Endometrium (tissue), 2 donors: ENCODE measurements around the gene C10orf90.

Experiments used
- FAIRE-seq: peaks from 2 replicates; lab custom pipeline; 2012; peaks lifted over from hg19 to GRCh38; lab: Jason Lieb, UNC
- donor health status: control.
- donor health status: control.

C10orf90 gene

DNA sequence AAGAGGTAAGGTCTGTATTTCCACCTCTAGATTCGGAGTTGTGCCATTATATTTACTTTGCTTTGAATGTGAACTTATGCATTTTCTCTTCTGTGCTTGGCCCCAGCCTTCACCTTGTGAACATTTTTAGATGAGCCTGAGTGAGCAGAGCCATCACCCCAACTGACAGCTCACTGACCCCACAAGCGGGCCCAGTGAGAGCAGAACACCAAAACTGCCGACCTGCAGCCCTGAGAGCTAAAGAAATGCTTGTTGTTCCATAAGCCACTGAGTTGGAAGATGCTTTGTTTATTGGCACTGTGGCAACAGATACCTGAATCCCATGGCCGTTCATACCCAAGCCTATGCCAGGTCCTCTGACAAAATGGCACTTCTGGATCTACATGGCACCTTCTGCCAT lies 37.8 kb downstream of the C10orf90 start:
- FAIRE-seq: no peak

DNA sequence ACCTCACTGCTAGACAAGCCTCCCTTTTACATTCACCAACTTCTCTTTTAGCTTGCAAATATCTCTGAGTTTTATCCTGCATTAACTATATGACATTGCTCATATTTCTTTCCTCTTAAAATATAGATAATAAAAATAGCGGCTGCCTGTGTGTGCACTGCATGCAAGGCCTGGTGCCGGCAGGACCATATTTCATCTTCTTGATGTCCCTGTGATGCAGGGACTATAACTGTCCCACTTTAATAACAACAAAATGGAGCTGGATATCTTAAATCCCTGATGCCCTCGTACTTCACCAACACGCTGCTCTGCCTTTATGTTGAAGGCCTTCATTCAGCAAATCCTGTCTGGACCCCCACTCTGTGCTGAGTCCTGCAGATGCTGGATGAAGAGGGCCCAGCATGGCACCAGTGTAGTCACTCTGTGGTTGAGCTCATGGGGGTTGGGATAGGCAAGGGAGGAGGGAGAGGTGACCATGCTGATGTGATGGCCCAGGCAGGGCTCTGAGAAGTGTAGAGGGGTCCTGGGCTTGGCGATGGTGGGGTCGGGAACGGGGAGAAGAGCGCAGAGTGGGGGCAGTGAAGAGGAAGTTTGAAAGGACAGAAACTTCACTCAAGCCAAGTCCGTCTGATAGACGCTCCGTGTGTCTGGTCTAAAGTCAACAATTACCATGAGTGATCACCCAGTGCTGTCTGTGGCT lies 40.4 kb downstream of the C10orf90 start:
- no peak for FAIRE-seq

DNA sequence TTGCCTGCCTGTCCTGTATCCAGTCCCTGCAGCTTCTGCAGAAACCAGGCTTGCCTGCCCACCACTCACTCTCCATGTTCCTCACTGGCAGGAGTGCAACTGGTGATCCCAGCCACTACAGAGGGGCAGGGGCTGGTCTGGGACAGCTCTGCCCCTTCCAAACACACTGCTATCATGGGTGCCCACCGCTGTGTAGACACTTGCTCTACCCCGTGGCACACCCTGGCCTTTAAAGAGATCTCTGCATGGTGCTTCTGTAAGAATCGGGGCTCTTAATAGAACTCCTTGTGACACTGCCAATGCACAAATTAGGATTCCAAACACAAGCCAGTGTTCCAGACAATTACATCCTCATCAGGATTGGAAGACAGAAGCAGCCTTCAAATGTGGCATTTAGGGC lies 41.7 kb downstream of the C10orf90 start:
- FAIRE-seq: no peak

DNA sequence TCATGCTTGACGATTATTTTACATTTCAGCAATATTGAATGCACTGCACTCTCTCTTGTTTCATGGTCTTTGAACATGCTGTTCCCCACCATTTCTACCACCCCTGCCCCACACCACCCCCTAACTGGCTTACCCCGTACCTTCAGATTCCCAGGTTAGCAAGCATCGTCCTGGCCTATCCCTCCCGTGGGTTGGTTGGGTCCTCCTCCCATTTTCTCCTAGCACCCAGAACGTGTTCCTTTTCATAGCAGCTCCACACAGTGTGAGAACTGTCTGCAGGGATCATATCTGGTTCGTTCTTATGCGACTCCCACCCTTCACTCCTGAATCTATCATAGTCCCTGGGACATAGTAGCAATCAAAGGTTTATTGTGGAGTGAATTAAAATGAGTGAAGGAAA lies 48.6 kb downstream of the C10orf90 start:
- FAIRE-seq: no peak

DNA sequence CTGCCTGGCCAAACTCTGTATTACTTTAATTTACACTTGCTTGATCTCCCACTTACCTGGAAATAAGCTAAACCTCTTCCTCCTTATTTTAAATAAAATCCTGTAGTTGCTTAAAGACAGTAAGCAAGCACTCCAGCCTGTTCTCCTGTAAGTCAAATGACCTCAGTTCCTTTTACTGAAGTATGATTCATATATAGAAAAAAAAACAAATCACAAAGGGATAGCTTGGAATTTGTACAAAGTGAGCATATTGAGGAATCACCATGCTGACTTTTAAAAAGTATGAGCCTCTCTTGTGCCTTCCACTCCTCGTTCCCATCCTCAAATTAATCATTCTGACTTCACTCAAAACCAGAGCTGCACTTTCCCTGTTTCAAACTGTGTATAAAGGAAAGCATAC lies 52.0 kb downstream of the C10orf90 start:
- no peak for FAIRE-seq

DNA sequence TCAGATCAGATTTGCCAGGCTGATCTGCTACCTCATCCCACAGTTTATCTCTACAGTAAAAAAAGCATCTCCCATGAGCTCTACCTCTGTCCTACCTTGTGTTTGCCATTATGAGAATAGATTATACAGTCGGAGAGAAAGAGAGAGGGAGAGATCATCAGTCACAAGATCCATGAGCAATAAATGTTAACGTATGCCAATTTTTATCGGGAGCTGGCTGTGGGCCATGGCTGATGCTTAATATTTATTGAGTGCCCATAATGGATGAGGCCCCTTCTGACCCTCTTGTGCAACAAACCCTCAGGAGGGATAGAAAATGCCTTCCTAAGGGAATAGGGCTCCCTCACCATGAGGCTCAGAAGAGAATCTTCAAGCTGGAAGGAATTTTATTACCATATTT lies 52.8 kb downstream of the C10orf90 start:
- FAIRE-seq: no peak

DNA sequence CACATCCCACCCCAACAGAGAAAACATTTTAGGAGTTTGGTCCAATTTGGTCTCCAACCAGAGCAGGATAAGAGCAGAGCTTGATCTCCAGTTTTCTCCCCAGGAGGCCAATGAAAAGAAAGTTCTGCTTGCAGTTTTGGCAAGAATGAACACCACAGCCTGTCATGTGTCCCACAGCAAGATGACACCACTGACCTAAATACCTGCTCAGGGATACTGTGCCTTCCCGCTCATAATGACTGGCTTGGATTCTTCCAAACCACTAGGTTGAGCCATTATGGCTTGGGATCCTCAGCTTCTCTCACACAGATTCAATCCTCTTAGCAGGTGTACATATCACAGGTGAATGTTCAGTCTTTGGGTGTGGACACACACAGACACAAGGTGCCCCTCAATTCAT lies 53.3 kb downstream of the C10orf90 start:
- FAIRE-seq: no peak

DNA sequence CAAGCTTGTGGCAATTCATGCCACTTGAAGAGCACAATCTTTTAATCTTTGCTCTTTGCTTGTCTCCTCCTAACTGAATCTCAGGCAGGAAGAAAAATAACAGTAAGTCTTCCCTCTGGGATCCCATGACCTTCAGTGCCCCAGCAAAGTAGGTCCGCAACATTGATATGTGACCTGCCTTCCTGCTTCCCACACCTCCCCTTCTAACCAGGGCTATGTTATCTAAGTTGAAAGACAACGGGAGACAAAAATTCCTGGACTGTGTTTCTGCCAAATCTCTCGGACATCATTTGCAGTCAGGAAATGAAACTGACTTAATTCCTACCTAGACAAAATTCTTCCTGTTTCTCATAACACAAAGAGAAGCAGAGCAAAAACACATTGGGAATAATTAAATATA lies 53.8 kb downstream of the C10orf90 start:
- FAIRE-seq: no peak

DNA sequence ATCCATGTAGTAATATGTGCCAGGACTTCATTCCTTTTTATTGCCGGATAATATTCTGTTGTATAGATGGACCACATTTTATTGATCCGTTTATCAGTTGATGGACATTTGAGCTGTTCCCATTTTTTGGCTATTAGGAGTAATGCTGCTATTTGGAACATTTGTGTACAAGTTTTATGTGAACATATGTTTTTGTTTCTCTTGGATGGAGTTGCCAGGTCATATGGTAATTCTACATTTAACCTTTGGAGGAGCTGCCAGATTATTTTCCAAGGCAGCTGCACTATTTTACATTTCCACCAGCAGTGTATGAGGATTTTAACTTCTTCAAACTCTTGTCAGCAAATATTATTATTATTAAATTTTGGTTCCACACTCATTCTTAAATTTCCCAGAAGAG lies 59.2 kb downstream of the C10orf90 start:
- no peak for FAIRE-seq

DNA sequence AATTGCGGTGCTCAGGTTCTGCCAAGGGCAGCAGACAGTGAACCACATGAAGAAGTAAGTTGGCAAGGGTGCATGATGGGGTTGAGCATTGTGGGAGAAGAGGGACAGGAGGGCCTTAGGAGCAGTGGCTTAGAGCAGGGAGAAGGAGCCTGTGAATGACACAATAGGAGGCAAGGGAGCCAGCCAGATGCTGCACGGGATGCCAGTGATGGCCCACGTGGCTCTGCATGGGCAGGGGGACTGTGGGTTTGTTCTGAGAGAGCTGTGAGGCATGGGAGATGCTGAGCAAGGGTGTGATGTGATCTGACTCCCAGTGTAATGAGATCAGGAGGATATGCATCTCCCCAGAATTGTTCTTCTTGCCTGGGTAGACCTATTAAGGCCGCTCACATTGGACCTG lies 60.9 kb downstream of the C10orf90 start:
- FAIRE-seq: no peak

DNA sequence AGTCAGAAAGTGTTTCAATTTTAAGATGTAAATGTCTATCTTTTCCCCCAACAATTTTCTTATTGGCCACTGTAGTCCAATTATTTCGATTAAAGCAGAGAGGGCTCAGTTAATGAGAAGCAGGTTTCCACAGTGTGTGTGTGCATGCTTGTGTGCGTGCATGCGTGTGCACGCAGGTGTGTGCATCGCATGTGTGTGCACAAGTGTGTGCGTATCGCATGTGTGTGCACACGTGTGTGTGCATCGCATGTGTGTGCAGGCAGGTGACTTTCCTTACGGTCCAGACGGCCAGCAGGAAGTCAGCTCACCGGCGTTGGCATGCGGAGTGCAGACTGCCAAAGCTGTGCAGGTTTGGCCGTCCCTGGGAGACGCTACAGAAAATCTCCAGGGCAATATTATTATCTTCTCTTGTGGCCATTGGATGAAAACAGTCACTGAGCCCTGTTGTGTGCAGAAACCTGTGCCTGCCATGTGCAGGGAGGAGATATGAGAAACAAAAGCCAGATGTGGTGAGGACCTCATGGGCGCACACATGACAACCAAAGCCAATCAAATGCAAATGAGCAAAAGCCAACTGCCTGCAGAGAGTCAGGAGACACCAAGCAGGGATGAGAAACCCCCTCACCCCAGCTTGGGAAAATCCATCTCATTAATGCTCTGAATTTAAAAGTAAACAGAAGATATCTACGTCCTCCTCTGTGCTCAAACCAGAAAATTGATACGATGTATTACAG lies 70.4 kb downstream of the C10orf90 start:
- FAIRE-seq: no peak

DNA sequence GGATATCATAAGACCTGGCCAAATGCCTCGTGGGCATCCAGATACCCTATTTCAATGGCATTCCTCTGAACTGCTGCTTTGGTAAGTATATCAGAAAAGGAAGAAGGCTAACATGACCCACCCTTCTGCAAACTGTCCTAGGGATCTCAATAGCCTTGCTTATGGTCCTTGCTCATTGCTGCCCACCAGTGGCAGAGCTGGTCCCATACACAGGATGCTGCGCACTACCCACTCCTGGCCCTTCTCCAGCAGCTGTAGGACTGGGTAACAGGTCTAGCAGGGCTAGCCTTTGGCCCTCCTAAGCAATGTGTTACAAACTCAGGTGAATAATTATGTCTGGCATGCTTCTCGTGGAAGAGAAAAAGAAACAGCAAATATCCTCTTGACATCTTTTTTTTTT lies 72.5 kb downstream of the C10orf90 start:
- no peak for FAIRE-seq

DNA sequence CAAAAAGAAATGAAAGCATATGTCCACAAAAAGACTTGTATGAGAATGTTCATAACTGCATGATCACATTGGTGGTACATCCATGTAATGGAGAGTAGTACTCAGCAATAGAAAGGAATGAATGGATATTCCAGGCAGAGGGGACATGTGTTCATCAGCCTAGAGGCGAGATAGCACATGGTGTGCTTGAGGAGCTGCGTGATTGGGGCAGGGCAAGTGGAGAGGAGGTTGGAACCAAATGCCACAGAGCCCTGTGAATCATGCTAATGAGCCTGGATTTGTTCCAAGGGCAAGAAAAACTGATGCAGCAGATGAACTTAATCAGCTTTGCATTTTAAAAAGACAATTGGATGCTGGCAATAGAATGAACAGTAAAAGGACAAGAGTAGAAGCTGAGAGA lies 73.3 kb downstream of the C10orf90 start:
- no peak for FAIRE-seq

DNA sequence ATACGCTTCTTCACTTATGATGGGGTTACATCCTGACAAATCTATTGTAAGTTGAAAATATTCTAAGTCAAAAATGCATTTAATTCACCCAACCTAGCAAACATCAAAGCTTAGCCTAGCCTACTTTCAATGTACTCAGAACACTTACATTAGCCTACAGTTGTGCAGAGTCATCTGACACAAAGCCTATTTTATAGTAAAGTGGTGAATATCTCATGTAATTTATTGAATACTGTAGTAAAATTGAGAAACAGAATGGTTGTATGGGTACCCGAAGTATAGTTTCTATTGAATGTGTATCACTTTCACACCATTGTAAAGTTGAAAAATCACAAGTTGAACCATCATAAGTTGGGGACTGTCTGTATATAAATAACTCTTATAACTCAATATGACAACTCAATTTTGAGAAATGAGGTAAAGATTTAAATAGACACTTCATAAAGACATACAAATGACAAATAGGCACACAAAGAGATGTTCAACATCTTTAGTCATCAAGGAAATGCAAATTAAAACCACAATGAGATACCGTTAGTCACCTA lies 73.9 kb downstream of the C10orf90 start:
- FAIRE-seq: no peak

DNA sequence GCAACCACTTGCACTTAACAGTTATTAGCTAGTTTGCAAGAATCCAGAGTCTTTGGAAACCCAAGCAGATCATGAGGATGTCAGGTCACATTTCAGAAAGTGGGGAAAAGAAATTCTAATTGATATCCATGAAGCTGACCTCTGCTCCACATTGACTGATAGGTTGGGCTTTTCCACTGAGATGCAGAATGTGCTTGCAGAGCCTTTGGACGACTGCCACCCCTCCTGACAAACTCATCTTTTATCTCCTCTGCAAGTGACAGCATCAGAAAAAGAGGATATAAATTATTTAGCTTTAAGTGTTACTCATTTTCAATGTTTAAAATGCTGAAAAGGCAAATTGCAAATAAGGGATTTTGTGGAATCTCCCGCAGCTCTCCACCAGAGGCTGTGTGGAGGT lies 75.3 kb downstream of the C10orf90 start:
- FAIRE-seq: no peak

DNA sequence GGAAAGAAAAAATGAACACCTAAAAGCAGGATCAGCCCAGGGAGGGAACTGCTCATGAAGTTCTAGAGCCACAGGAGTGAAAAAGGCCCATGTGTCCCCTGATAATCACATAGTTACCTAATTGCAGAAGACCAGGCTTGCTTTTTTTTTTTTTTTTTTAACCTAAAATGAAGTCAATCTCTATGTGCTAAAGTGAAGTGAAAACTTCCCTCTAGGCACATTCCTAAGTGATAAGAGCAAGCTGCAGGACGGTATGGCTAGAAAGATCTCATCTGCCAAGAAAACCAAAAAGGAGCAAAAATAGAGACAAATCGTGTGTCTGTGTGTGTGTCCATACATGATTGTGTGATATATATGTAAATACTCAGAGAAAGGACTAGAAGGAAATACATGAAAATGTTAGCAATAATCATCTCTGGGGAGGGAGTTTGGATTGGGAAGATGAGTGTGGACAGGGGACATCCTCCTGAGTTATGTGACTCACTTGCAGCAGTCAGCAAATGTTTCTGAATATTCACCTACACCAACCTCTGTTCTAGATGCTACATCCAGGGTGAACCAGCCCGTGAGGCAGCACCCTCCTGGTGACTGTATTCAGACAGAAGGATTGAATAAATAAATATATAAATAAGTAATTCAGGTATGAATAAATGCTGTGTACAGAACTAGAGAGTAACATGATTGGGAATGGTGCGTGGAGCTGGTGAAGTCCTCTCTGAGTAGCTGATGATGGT lies 76.4 kb downstream of the C10orf90 start:
- FAIRE-seq: no peak

DNA sequence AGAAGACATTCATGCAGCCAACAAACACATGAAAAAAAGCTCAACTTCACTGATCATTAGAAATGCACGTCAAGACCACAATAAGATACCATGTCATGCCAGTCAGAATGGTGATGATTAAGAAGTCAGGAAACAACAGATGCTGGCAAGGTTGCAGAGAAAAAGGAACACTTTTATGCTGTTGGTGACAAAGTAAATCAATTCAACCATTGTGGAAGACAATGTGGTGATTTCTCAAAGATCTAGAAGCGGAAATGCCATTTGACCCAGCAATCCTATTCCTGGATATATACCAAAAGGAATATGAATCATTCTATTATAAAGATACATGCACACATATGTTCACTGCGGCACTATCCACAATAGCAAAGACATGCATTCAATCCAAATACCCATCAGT lies 77.6 kb downstream of the C10orf90 start:
- FAIRE-seq: no peak

DNA sequence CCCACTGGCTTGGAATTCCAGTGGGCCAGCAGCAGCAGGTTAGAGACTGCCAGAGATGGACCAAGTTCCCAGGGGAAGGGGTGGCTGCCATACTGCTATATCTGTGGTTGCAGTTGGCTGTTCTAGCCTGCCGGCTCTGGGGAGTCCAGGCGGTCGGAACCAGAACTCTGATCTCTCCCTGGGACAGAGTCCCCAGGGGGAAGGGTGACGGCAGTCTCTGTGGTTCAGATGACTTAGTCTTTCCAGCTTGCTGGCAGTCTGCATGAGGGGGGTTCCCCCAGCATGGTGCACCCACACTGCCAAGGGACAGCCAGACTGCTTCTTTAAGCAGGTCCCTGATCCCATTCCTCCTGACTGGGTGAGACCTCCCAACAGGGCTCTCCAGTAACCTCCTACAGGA lies 82.5 kb downstream of the C10orf90 start:
- FAIRE-seq: no peak

DNA sequence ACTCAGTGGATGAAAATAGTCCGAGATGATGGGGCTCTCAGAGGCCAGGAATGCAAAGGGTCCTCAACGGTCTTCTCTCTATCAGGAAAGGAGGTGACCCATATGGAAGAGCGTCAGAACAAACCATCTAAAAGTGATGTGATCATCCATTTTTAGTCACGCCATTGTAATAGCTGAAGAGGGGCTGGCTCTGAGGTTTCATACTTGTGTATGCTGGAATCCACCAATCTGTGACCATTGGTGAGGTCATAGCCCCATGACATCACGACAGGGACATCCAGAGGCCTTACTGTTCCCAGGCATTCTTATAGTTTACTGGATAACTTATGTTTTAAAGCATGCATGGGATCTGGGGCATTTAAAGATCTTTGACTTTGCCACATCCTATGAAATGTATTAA lies 83.6 kb downstream of the C10orf90 start:
- no peak for FAIRE-seq

DNA sequence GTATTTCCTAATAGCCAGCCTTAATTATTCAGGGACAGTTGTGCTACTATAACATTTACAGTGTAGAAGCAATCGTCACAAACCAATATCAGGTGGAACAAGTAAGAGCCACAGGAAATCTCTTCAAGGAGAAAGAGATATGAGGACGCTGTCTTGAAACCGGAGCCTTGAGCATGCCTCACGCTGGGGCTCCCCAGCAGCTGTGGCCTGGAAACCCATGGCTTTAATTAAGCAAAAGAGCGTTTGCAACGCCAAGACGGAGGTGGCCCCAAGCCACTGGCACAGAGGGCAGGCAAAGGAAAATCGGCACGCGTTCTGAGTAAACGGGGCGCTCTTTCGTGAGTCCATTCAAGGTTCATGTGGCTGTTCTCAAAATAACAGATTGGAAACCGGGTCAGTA lies 84.4 kb downstream of the C10orf90 start:
- FAIRE-seq: no peak

DNA sequence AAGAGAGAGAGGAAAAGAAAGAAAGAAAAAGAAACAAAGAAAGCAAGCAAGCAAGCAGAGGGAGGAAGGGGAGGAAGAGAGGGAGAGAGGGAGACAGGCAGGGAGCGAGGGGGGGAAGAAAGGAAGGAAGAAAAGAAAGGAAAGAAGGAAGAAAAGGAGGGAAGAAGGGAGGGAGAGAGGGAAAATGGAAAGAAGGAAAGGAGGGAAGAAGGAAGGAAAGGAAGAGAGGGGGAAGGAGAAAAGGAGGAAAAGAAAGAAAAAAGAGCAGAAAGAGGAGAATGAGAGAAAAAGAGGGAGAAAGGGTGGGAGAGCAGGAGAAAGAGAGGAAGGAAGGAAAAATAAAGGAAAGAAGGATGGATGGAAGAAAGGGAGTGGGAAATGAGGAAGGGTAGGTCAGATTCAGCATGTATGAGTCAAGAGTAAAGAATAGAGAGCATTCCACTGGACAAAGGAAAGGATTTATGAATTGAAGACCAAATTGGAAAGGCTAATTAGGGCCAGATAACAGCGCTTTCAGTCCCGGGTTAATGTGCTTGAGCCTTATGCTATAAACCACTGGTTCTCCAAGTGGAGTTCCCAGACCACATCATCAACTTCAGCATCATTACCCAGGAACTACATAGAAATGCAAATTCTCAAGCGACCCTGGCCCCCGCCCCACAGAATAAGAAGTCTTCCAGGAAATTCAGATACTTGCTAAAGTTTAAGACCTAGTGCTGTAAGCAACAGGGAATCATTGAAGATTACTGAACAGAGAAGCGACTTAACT lies 85.1 kb downstream of the C10orf90 start:
- FAIRE-seq: no peak

DNA sequence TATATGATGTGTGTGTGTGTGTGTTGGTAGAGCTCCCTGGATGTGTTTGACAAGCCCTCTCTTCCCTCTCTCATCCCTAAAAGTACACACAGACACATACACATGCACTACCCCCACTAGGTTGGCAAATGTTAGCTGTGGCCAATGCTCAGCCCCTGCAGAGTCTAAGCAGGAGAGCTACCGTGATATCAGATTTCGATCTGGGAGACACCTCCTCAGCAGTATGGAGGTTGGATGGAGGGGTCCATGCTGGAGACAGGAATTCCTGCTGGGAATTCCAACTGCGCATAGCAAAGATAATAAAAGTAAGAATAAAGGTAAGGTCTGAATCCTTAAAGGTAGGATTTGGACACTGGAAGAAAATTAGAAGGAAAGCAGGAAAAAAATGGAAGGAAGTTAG lies 85.7 kb downstream of the C10orf90 start:
- no peak for FAIRE-seq
